Measurements from ENCODE around the gene SPEF1. TPM values are rescaled to one million over a fixed set of nuclear protein-coding genes. Genes with fewer than 3 reads are reported as not detected.

SPEF1 gene
- total and polyA plus RNA-seq, 2 of the 13 experiments (the other 11 are each of a cell fraction or from before 2014, with no cell fraction given), result 0.11 to 0.27 TPM

DNA sequence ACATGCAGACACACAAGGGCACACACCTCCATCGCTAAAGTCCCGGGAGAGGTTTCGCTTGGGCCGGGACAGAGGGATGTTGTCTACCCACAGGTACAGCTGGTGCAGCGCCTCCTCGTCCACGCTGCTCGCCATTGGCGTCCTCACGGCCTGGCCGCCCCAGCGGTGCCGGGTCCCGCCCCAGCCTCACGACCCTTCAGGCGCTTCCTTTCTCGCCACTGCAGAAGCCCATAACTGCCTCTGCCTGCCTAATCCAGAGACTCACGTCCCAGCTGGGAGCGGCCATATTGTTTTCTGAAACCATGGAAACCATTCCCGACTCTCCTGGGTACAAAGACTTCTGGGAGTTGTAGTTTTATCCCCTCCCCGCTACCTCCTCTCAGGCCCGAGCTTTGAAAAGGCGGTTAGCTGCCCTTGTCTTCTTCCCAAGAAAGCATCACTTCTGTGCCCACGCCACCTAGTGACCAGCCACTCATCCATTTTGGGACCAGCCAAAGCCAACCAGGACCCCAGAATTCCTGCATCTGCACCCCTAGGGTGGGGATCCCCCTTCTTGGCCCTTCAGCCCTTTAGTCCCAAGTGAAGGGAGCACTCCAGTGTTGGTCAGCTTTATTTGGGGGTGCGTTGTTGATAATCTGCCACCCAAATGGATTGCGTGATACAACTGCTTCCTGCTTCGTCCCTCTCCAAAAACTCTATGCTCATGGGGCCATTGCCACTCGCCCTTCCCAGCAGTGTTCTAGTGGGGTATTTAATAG, at the start of gene SPEF1 (continued):
- TF ChIP-seq, protein P1, sequence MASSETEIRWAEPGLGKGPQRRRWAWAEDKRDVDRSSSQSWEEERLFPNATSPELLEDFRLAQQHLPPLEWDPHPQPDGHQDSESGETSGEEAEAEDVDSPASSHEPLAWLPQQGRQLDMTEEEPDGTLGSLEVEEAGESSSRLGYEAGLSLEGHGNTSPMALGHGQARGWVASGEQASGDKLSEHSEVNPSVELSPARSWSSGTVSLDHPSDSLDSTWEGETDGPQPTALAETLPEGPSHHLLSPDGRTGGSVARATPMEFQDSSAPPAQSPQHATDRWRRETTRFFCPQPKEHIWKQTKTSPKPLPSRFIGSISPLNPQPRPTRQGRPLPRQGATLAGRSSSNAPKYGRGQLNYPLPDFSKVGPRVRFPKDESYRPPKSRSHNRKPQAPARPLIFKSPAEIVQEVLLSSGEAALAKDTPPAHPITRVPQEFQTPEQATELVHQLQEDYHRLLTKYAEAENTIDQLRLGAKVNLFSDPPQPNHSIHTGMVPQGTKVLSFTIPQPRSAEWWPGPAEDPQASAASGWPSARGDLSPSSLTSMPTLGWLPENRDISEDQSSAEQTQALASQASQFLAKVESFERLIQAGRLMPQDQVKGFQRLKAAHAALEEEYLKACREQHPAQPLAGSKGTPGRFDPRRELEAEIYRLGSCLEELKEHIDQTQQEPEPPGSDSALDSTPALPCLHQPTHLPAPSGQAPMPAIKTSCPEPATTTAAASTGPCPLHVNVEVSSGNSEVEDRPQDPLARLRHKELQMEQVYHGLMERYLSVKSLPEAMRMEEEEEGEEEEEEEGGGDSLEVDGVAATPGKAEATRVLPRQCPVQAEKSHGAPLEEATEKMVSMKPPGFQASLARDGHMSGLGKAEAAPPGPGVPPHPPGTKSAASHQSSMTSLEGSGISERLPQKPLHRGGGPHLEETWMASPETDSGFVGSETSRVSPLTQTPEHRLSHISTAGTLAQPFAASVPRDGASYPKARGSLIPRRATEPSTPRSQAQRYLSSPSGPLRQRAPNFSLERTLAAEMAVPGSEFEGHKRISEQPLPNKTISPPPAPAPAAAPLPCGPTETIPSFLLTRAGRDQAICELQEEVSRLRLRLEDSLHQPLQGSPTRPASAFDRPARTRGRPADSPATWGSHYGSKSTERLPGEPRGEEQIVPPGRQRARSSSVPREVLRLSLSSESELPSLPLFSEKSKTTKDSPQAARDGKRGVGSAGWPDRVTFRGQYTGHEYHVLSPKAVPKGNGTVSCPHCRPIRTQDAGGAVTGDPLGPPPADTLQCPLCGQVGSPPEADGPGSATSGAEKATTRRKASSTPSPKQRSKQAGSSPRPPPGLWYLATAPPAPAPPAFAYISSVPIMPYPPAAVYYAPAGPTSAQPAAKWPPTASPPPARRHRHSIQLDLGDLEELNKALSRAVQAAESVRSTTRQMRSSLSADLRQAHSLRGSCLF (CRISPR knock-in tag; IDR thresholded peaks at IDR 0.05; ENCODE audit: borderline replicate concordance), result no peak
- TF ChIP-seq, protein P2, sequence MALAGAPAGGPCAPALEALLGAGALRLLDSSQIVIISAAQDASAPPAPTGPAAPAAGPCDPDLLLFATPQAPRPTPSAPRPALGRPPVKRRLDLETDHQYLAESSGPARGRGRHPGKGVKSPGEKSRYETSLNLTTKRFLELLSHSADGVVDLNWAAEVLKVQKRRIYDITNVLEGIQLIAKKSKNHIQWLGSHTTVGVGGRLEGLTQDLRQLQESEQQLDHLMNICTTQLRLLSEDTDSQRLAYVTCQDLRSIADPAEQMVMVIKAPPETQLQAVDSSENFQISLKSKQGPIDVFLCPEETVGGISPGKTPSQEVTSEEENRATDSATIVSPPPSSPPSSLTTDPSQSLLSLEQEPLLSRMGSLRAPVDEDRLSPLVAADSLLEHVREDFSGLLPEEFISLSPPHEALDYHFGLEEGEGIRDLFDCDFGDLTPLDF (CRISPR knock-in tag; IDR thresholded peaks at IDR 0.05), result no peak
- TF ChIP-seq, protein P3, sequence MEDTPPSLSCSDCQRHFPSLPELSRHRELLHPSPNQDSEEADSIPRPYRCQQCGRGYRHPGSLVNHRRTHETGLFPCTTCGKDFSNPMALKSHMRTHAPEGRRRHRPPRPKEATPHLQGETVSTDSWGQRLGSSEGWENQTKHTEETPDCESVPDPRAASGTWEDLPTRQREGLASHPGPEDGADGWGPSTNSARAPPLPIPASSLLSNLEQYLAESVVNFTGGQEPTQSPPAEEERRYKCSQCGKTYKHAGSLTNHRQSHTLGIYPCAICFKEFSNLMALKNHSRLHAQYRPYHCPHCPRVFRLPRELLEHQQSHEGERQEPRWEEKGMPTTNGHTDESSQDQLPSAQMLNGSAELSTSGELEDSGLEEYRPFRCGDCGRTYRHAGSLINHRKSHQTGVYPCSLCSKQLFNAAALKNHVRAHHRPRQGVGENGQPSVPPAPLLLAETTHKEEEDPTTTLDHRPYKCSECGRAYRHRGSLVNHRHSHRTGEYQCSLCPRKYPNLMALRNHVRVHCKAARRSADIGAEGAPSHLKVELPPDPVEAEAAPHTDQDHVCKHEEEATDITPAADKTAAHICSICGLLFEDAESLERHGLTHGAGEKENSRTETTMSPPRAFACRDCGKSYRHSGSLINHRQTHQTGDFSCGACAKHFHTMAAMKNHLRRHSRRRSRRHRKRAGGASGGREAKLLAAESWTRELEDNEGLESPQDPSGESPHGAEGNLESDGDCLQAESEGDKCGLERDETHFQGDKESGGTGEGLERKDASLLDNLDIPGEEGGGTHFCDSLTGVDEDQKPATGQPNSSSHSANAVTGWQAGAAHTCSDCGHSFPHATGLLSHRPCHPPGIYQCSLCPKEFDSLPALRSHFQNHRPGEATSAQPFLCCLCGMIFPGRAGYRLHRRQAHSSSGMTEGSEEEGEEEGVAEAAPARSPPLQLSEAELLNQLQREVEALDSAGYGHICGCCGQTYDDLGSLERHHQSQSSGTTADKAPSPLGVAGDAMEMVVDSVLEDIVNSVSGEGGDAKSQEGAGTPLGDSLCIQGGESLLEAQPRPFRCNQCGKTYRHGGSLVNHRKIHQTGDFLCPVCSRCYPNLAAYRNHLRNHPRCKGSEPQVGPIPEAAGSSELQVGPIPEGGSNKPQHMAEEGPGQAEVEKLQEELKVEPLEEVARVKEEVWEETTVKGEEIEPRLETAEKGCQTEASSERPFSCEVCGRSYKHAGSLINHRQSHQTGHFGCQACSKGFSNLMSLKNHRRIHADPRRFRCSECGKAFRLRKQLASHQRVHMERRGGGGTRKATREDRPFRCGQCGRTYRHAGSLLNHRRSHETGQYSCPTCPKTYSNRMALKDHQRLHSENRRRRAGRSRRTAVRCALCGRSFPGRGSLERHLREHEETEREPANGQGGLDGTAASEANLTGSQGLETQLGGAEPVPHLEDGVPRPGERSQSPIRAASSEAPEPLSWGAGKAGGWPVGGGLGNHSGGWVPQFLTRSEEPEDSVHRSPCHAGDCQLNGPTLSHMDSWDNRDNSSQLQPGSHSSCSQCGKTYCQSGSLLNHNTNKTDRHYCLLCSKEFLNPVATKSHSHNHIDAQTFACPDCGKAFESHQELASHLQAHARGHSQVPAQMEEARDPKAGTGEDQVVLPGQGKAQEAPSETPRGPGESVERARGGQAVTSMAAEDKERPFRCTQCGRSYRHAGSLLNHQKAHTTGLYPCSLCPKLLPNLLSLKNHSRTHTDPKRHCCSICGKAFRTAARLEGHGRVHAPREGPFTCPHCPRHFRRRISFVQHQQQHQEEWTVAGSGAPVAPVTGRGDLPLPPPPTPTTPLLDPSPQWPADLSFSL (CRISPR knock-in tag; IDR thresholded peaks at IDR 0.05), result no peak; the same call in 1 of the 2 replicates
- TF ChIP-seq MZF1 (CRISPR knock-in tag; IDR thresholded peaks at IDR 0.05; ENCODE audit: borderline replicate concordance) (no peak), ZNF75D (CRISPR knock-in tag; IDR thresholded peaks at IDR 0.05; ENCODE audit: borderline replicate concordance) (no peak), MIER3 (CRISPR knock-in tag; IDR thresholded peaks at IDR 0.05; ENCODE audit: borderline replicate concordance) (peak; percentile 59; the same call in 1 of the 2 replicates), SNAPC2 (CRISPR knock-in tag; IDR thresholded peaks at IDR 0.05) (no peak), ZNF678 (CRISPR knock-in tag; IDR thresholded peaks at IDR 0.05) (no peak), ZNF564 (CRISPR knock-in tag; IDR thresholded peaks at IDR 0.05) (no peak)
- TF ChIP-seq, protein P4, sequence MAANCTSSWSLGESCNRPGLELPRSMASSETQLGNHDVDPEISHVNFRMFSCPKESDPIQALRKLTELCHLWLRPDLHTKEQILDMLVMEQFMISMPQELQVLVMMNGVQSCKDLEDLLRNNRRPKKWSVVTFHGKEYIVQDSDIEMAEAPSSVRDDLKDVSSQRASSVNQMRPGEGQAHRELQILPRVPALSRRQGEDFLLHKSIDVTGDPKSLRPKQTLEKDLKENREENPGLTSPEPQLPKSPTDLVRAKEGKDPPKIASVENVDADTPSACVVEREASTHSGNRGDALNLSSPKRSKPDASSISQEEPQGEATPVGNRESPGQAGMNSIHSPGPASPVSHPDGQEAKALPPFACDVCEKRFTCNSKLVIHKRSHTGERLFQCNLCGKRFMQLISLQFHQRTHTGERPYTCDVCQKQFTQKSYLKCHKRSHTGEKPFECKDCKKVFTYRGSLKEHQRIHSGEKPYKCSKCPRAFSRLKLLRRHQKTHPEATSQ (CRISPR knock-in tag; IDR thresholded peaks at IDR 0.05; ENCODE audit: borderline replicate concordance), result 0 out of 2 replicates have a peak, but pooled peaks have one; percentile 39
- TF ChIP-seq, protein P5, sequence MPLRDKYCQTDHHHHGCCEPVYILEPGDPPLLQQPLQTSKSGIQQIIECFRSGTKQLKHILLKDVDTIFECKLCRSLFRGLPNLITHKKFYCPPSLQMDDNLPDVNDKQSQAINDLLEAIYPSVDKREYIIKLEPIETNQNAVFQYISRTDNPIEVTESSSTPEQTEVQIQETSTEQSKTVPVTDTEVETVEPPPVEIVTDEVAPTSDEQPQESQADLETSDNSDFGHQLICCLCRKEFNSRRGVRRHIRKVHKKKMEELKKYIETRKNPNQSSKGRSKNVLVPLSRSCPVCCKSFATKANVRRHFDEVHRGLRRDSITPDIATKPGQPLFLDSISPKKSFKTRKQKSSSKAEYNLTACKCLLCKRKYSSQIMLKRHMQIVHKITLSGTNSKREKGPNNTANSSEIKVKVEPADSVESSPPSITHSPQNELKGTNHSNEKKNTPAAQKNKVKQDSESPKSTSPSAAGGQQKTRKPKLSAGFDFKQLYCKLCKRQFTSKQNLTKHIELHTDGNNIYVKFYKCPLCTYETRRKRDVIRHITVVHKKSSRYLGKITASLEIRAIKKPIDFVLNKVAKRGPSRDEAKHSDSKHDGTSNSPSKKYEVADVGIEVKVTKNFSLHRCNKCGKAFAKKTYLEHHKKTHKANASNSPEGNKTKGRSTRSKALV (CRISPR knock-in tag; IDR thresholded peaks at IDR 0.05), result no peak
